ENCODE data around the gene GRB10.

DNA sequence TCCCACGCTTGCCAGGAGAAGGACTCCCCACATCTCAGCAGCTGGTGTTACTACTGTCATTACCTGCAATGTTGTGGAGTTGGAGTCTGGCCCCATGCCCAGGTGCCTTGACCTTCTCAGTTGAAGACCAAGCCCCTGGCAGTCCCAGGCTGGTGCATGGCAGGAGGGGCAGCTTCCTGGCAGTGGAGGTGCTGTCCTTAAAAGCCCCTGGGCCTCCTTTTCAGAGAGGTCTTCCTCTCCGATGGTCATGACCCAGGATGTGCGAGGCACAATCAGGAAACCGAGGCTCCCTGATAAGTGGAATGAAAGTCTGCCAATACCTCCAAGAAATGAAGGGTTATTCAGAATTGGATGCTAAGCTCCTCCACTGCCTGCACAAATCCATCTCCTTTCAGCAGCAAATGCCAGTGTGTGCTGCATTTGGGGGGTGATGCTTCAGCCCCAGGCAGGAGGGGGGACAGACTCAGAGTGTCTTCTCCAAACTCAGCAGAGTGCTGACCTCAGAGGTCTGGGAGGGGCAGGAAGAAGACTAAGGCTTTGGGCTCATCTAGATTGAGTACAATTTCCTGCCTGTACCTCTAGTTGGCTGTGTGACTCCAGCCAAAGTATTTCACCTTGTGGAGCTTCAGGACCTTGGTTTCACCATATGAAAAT lies 120.5 kb downstream of the GRB10 start:
- TF ChIP-seq ZFP3 (CRISPR knock-in tag; IDR thresholded peaks at IDR 0.05) (no peak), ARNTL (CRISPR knock-in tag; IDR thresholded peaks at IDR 0.05; ENCODE audit: borderline replicate concordance, low read depth) (no peak)
- TF ChIP-seq, protein P1, sequence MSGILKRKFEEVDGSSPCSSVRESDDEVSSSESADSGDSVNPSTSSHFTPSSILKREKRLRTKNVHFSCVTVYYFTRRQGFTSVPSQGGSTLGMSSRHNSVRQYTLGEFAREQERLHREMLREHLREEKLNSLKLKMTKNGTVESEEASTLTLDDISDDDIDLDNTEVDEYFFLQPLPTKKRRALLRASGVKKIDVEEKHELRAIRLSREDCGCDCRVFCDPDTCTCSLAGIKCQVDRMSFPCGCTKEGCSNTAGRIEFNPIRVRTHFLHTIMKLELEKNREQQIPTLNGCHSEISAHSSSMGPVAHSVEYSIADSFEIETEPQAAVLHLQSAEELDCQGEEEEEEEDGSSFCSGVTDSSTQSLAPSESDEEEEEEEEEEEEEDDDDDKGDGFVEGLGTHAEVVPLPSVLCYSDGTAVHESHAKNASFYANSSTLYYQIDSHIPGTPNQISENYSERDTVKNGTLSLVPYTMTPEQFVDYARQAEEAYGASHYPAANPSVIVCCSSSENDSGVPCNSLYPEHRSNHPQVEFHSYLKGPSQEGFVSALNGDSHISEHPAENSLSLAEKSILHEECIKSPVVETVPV (CRISPR knock-in tag; IDR thresholded peaks at IDR 0.05), result no peak
